Stimulated activated CD8-positive, alpha-beta memory T cell treated with anti-CD3 and anti-CD28 coated beads, Interleukin-7, amount 100 ng/mL, for 1 hour (primary cell): ENCODE measurements around the gene XIAP.
"Not testable (repeated sequence)": the region's sequence is repeated elsewhere in the genome, so short reads cannot be mapped to it uniquely, and the experiment has no call there.

Experiments used
- DNase-seq, 2 donors: peaks; one replicate each; pipeline ENCODE4 v3.0.0-alpha.2; 2020; ENCODE audit warnings: low read depth in 2 of 2

Gene XIAP

GRCh38 chrX:123859846-123860838, at the start of gene XIAP:
Gene XIAP, plus strand, starts transcription at chrX:123860053. Its CDS starts 25,610 bp downstream, at chrX:123885663.
- DNase-seq, result peak; percentile 0 to 32

GRCh38 chrX:123814343-123814742, 45.5 kb upstream of the XIAP start:
- DNase-seq, result no peak

GRCh38 chrX:123814934-123815394, 44.9 kb upstream of the XIAP start:
- not testable (repeated sequence) for DNase-seq

GRCh38 chrX:123817288-123817894, 42.5 kb upstream of the XIAP start:
- DNase-seq, result no peak

- no peak for DNase-seq
These were observed 41.6 kb upstream of the XIAP start for GRCh38 chrX:123818243-123818642.

GRCh38 chrX:123822965-123823364, 36.9 kb upstream of the XIAP start:
- no peak for DNase-seq

- no peak for DNase-seq
These were observed 29.5 kb upstream of the XIAP start for GRCh38 chrX:123830309-123830708.

GRCh38 chrX:123833387-123833786, 26.5 kb upstream of the XIAP start:
- DNase-seq, result peak; percentile 6 to 13

- no peak for DNase-seq
These were observed 25.7 kb upstream of the XIAP start for GRCh38 chrX:123834116-123834515.

- no peak for DNase-seq
These were observed 24.0 kb upstream of the XIAP start for GRCh38 chrX:123835661-123836371.

GRCh38 chrX:123845129-123845528, 14.7 kb upstream of the XIAP start:
- not testable (repeated sequence) for DNase-seq

- DNase-seq, result no peak
These were observed 13.2 kb upstream of the XIAP start for GRCh38 chrX:123846577-123847038.

GRCh38 chrX:123847056-123847455, 12.8 kb upstream of the XIAP start:
- DNase-seq, result no peak

GRCh38 chrX:123849096-123849495, 10.8 kb upstream of the XIAP start:
- DNase-seq, result no peak

- not testable (repeated sequence) for DNase-seq
These were observed 9.9 kb upstream of the XIAP start for GRCh38 chrX:123849906-123850305.

- DNase-seq, result no peak
These were observed 8.8 kb upstream of the XIAP start for GRCh38 chrX:123851079-123851478.

- no peak for DNase-seq
These were observed 5.5 kb upstream of the XIAP start for GRCh38 chrX:123854329-123854728.

- DNase-seq, result peak in 1 of 2 donors; percentile 37
These were observed 426 bp upstream of the XIAP start for GRCh38 chrX:123859409-123859845.

GRCh38 chrX:123860983-123861382, 1.1 kb downstream of the XIAP start:
- DNase-seq, result no peak

GRCh38 chrX:123869488-123869887, 9.6 kb downstream of the XIAP start:
- no peak for DNase-seq

- DNase-seq, result no peak
These were observed 11.5 kb downstream of the XIAP start for GRCh38 chrX:123871309-123871708.

GRCh38 chrX:123873956-123874355, 14.1 kb downstream of the XIAP start:
- DNase-seq, result no peak
